GM23338 (cell line): ENCODE measurements around the gene F7. TPM values are rescaled to one million over a fixed set of nuclear protein-coding genes. Genes with fewer than 3 reads are reported as not detected.

Experiments used
- ATAC-seq: fragments of 200-7000 bp; cut with Tn5 transposase; 3 replicates; pipeline ENCODE4 v1.9.1; 2020
- DNase-seq: peaks from one replicate; pipeline ENCODE4 v3.0.0-alpha.2; 2015; ENCODE audit warnings: low spot score
- H2AFZ ChIP-seq: fragments of 200-600 bp; sonication (generic); 2 replicates; pipeline ENCODE4 v1.8.0; 2016; ENCODE audit warnings: antibody characterized with exemption, mild to moderate bottlenecking, moderate library complexity
- H3F3A ChIP-seq: fragments of 200-600 bp; sonication (generic); replicated peaks from 2 replicates; pipeline ENCODE4 v1.8.0; 2017; ENCODE audit warnings: antibody characterized with exemption, mixed run types, low read depth
- H3K27ac ChIP-seq: fragments of 200-600 bp; sonication (generic); 2 replicates; pipeline ENCODE4 v1.6.1; 2016; ENCODE audit warnings: low read depth
- H3K27me3 ChIP-seq: fragments of 200-600 bp; sonication (generic); 2 replicates; pipeline ENCODE4 v1.8.0; 2016; ENCODE audit warnings: mild to moderate bottlenecking, mixed run types, moderate library complexity; ENCODE audit not compliant: insufficient read depth
- H3K36me3 ChIP-seq: fragments of 200-600 bp; sonication (generic); 2 replicates; pipeline ENCODE4 v1.8.0; 2016; ENCODE audit warnings: mild to moderate bottlenecking; ENCODE audit not compliant: insufficient read depth
- H3K4me1 ChIP-seq: fragments of 200-600 bp; sonication (generic); 2 replicates; pipeline ENCODE4 v1.8.0; 2016; ENCODE audit warnings: mild to moderate bottlenecking, moderate library complexity; ENCODE audit not compliant: insufficient read depth
- H3K4me2 ChIP-seq: fragments of 200-600 bp; sonication (generic); 2 replicates; pipeline ENCODE4 v1.7.1; 2017; ENCODE audit warnings: mixed run types
- H3K4me3 ChIP-seq: fragments of 200-600 bp; sonication (generic); 2 replicates; pipeline ENCODE4 v1.6.1; 2016; ENCODE audit warnings: mixed run types
- H3K79me2 ChIP-seq: fragments of 200-600 bp; sonication (generic); replicated peaks from 2 replicates; pipeline ENCODE4 v1.8.0; 2017; ENCODE audit warnings: mild to moderate bottlenecking; ENCODE audit not compliant: insufficient read depth
- H3K9me2 ChIP-seq: fragments of 200-600 bp; sonication (generic); 2 replicates; pipeline ENCODE4 v1.8.0; 2017; ENCODE audit not compliant: insufficient read depth
- H4K20me1 ChIP-seq: fragments of 200-600 bp; sonication (generic); replicated peaks from 2 replicates; pipeline ENCODE4 v1.8.0; 2017; ENCODE audit warnings: mild to moderate bottlenecking; ENCODE audit not compliant: insufficient read depth
- H3K27ac Mint-ChIP-seq: 2 replicates; pipeline ENCODE4 v1.8.0; 2020; ENCODE audit warnings: inconsistent platforms, mild to moderate bottlenecking, moderate library complexity, mixed read lengths
- H3K27me3 Mint-ChIP-seq: 3 replicates; pipeline ENCODE4 v1.8.0; 2022; ENCODE audit warnings: low read depth, mild to moderate bottlenecking, moderate library complexity, mixed read lengths, inconsistent platforms; ENCODE audit not compliant: insufficient read depth, poor library complexity
- H3K36me3 Mint-ChIP-seq: 3 replicates; pipeline ENCODE4 v1.8.0; 2021; ENCODE audit warnings: low read depth, mild to moderate bottlenecking, inconsistent platforms, moderate library complexity, mixed read lengths
- H3K4me1 Mint-ChIP-seq: 3 replicates; pipeline ENCODE4 v1.8.0; 2020; ENCODE audit warnings: mild to moderate bottlenecking, inconsistent platforms, mixed read lengths
- H3K4me3 Mint-ChIP-seq: 3 replicates; pipeline ENCODE4 v1.8.0; 2021; ENCODE audit warnings: moderate library complexity, mild to moderate bottlenecking, inconsistent platforms, mixed read lengths
- H3K9me3 Mint-ChIP-seq: 3 replicates; pipeline ENCODE4 v1.8.0; 2020; ENCODE audit warnings: moderate library complexity, mild to moderate bottlenecking, inconsistent platforms, mixed read lengths
- CREB1 ChIP-seq: fragments of 250-450 bp; sonication (Bioruptor Pico); IDR thresholded peaks from 2 replicates; pipeline ENCODE4 v1.5.0; 2020; ENCODE audit warnings: low read depth, mild to moderate bottlenecking, moderate library complexity
- EZH2 ChIP-seq: fragments of 200-600 bp; sonication (generic); IDR thresholded peaks from one replicate; pipeline ENCODE4 v1.8.0; 2017; ENCODE audit warnings: antibody characterized with exemption, mild to moderate bottlenecking, low read depth; ENCODE audit not compliant: unreplicated experiment
- EZH2phosphoT487 ChIP-seq: fragments of 200-600 bp; sonication (generic); IDR thresholded peaks from one replicate; pipeline ENCODE4 v1.8.1; 2018; ENCODE audit warnings: antibody characterized with exemption; ENCODE audit not compliant: unreplicated experiment
- JUNB ChIP-seq: IDR thresholded peaks from one replicate; pipeline ENCODE4 v1.6.1; 2016; ENCODE audit warnings: antibody characterized with exemption; ENCODE audit not compliant: unreplicated experiment
- NANOG ChIP-seq: IDR thresholded peaks from 2 replicates; pipeline ENCODE4 v1.6.1; 2016; ENCODE audit warnings: antibody characterized with exemption, borderline replicate concordance
- POLR2AphosphoS5 ChIP-seq: IDR thresholded peaks from 2 replicates; pipeline ENCODE4 v1.6.1; 2016; ENCODE audit warnings: antibody characterized with exemption, low read depth
- REST ChIP-seq: IDR thresholded peaks from one replicate; pipeline ENCODE4 v1.6.1; 2018; ENCODE audit warnings: antibody characterized with exemption; ENCODE audit not compliant: unreplicated experiment
- STAT1 ChIP-seq: IDR thresholded peaks from one replicate; pipeline ENCODE4 v1.6.1; 2016; ENCODE audit warnings: antibody characterized with exemption; ENCODE audit not compliant: unreplicated experiment
- ZNF114 ChIP-seq: fragments of 250-450 bp; sonication (Bioruptor Pico); IDR thresholded peaks from 2 replicates; pipeline ENCODE4 v1.5.0; 2020; ENCODE audit warnings: mild to moderate bottlenecking, moderate library complexity
- ZNF331 ChIP-seq: fragments of 250-450 bp; sonication (Bioruptor Pico); IDR thresholded peaks from 2 replicates; pipeline ENCODE4 v1.5.0; 2020; ENCODE audit warnings: low read depth, mild to moderate bottlenecking, moderate library complexity
- ZNF462 ChIP-seq: fragments of 250-450 bp; sonication (Bioruptor Pico); IDR thresholded peaks from 2 replicates; pipeline ENCODE4 v1.5.0; 2020; ENCODE audit warnings: mild to moderate bottlenecking, moderate library complexity
- polyA plus RNA-seq: library from polyadenylated mRNA; unstranded; fragments of >200 nt; fragmentation: Nextera tagmentation; extraction: Ambion mirVana; gene quantifications from 2 replicates; pipeline ENCODE4 v1.2.1, GENCODE V29; 2016
- total RNA-seq: library from RNA; depleted of rRNA; stranded (reverse); fragments of >200 nt; shearing (Covaris generic); gene quantifications from 2 replicates; pipeline ENCODE4 v1.2.3, GENCODE V29; 2014
- TF ChIP-seq, protein P1 (sequence below), 2 experiments: fragments of 200-600 bp in 1 of 2; sonication (generic) in 1 of 2; conservative IDR thresholded peaks; 2 replicates each; pipeline versions ENCODE4 v1.5.1 to v1.6.1; 2016 to 2017; ENCODE audit warnings: antibody characterized with exemption in 2 of 2, low read depth in 2 of 2, mild to moderate bottlenecking in 2 of 2, moderate library complexity in 1 of 2

F7 gene
- total and polyA plus RNA-seq, 2 experiments from 2014 or later, result 0.16 to 0.24 TPM

DNA sequence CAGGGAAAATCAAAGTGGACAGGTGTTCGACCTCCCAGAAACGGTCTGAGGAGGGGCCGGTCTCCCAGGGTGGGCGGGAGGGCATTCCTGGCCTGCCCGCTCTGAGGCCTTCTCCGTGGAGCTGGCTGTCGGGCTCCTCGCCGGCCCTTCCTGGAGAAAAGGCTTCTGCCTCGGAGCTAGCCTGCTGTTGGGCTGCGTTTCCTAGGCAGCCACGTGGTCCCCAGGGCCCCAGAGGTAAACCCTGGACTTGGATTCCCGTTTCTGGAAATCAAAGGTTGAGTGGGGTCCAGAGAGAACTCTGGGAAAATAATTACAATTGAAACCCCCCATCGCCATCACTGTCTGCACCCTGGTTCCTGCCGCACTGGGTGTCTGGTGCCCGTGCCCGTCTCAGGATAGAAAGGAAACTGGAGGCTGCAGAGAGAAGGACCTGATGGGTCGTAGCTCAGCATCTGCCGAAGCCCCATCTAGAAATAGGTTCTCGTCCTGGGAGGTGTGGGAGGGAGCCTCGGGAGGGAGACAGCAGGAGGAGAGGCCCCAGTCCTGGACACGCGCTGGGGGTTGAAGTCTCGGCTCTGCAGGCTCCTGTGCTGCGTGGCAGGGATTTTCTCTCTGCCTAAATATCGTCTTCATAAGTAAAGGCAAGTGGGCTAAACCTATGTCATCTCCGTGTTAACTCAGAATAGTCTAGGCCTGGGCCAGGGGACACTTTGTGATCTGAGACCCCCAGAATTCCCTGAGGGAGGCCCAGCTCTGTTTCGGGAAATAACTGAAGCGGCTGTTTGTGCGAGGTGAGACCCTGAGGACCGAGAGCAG, 45.2 kb downstream of the F7 start:
- peaks cover 22% of the 10 kb centered on the region for H3K27me3 ChIP-seq
- no peak overlapping the region for H2AFZ ChIP-seq
- no peak overlapping the region for H3K4me3 Mint-ChIP-seq
- H3K4me1 ChIP-seq, result 0 out of 2 replicates have a peak, but pooled peaks cover 4% of the 10 kb centered on the region
- H3K4me3 ChIP-seq, result no peak overlapping the region
- H3K4me2 ChIP-seq, result no peak overlapping the region
- no peak overlapping the region for H3K27ac Mint-ChIP-seq
- no peaks in the 10 kb centered on the region; the same call in 2 of the 3 replicates for H3K36me3 Mint-ChIP-seq
- peaks cover 27% of the 10 kb centered on the region for H3K27me3 Mint-ChIP-seq
- DNase-seq (no peak), ATAC-seq (no peak)
- H3K9me2 ChIP-seq, result no peaks in the 10 kb centered on the region
- no peak for TF ChIP-seq CREB1 (CRISPR knock-in tag)
- TF ChIP-seq, protein P1, sequence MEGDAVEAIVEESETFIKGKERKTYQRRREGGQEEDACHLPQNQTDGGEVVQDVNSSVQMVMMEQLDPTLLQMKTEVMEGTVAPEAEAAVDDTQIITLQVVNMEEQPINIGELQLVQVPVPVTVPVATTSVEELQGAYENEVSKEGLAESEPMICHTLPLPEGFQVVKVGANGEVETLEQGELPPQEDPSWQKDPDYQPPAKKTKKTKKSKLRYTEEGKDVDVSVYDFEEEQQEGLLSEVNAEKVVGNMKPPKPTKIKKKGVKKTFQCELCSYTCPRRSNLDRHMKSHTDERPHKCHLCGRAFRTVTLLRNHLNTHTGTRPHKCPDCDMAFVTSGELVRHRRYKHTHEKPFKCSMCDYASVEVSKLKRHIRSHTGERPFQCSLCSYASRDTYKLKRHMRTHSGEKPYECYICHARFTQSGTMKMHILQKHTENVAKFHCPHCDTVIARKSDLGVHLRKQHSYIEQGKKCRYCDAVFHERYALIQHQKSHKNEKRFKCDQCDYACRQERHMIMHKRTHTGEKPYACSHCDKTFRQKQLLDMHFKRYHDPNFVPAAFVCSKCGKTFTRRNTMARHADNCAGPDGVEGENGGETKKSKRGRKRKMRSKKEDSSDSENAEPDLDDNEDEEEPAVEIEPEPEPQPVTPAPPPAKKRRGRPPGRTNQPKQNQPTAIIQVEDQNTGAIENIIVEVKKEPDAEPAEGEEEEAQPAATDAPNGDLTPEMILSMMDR (conservative IDR thresholded peaks at IDR 0.05; ENCODE audit: low read depth in 2 of 2), result no peak
- no peak for TF ChIP-seq EZH2
- no peak for TF ChIP-seq ZNF462 (CRISPR knock-in tag)
- TF ChIP-seq NANOG, result no peak
- no peak for TF ChIP-seq REST
- no peak for TF ChIP-seq STAT1
- TF ChIP-seq ZNF114 (CRISPR knock-in tag), result no peak
- no peak for TF ChIP-seq POLR2AphosphoS5
- no peak for TF ChIP-seq JUNB
- no peak for TF ChIP-seq ZNF331
- TF ChIP-seq EZH2phosphoT487, result no peak
- H3K4me1 Mint-ChIP-seq, result peaks cover 17% of the 10 kb centered on the region
- no peaks in the 10 kb centered on the region for H4K20me1 ChIP-seq
- H3K27ac ChIP-seq, result no peak overlapping the region
- H3K79me2 ChIP-seq, result no peaks in the 10 kb centered on the region
- H3F3A ChIP-seq, result peaks cover 17% of the 10 kb centered on the region
- peaks cover 3% of the 10 kb centered on the region; the same call in 1 of the 3 replicates for H3K9me3 Mint-ChIP-seq
- no peaks in the 10 kb centered on the region for H3K36me3 ChIP-seq
